ENCODE results near the gene GPNMB.

The GPNMB gene

GRCh38 chr7:23228412-23228811, 18.2 kb upstream of the GPNMB start:
- DNase-seq, result no peak

DNA sequence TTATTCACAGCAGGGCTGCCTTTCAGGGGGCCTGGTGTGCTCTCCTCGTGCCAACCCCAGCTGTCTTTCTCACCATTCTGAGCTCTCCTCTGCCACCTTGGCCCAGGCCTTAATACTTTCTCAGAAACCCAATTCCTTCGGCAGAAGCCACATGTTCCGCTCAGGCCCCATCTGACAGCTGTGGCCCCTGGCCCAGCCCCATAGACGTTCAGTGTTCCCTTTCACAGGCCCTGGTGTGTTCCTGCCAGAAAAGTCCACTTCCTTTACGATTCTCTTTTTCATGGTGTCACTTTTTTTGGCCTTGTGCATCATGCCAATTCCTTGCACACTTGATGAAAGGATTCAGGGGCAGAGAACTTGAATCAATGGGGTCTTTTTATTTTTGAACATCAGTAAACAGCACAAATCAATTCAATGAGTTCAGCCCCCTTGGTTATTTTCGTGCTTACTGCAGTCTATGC, 15.9 kb upstream of the GPNMB start:
- DNase-seq, result peak in 50 of 56 donors; percentile 11 to 77 (median 51)

DNA sequence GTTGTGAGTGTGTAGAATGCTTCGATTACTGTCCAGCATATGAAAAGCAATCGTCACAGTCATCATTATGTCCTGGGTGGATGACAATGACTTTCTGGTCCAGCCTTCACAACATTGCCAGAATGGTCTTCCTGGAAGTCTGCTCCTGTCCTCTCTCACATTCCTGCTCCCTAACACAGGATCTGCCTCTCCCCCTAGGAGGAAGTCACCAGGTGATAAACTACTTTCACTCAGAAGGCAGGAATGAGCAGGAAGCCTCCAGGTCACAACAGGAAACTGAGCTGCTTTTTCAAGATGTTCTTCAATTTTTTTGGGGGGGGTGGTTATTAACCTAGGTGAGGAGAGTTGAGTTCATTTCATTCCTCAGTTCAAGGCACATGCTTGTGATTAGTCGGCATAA, 13.6 kb upstream of the GPNMB start:
- no peak for DNase-seq

- DNase-seq, result no peak
These were observed 11.8 kb upstream of the GPNMB start for GRCh38 chr7:23234569-23235296.

GRCh38 chr7:23235813-23236221, 10.8 kb upstream of the GPNMB start:
- DNase-seq, result no peak

DNA sequence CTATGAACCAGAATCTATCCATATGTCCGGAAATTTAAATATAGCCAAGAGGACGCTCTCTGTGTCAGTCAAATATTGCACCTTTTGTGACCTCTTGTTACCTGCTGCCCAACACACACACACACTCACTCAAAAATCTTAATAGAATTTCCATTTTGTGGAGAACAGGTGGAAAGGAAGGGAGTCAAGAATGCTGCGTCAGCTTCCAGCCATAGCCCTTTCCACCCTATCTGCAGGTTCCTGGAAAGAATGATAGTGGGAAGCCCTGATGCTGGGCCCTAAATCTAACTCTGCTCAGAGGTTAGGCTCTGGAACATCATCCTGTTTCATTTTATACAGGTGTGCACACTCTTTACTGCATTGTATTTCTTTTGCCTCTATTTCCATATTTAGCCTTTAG, 9.6 kb upstream of the GPNMB start:
- DNase-seq, result no peak

GRCh38 chr7:23238983-23239652, 7.5 kb upstream of the GPNMB start:
- no peak for DNase-seq

DNA sequence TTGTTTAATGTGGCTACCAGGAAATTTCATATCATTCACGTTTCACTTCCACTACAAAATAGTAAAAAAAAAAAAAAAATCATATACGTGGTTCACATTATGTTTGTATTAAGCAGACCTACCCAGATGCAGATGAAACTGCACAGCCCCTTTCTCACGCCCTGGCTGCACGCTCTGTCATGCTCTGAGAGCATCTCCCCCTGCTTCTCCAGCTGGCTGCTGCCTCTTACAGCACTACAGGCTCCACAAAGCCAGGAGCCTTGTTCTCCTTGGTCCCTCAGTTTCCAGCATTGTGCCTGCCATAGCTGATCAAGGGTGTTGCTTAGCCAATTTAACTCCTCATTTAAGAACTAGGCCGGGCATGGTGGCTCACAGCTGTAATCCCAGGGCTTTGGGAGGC, 6.9 kb upstream of the GPNMB start:
- DNase-seq, result no peak

DNA sequence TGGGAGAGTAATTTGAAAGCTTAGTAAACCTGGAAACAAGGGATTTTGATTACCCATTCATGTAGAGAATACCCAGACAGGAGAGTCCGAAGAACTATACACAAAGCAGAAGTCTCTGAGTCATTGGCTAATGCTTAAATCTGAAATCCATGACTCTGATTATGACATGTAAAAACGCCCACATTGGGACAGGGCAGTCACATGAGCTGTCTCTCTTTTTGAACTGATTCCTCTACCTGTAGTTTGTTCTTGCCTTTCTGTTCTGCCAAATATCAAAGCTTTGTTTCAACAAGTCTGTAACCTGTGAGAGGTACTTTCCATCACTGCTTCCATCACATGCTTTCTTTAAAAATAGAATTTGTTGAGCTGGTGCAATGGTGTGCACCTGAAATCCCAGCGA, 4.3 kb upstream of the GPNMB start:
- no peak for DNase-seq

DNA sequence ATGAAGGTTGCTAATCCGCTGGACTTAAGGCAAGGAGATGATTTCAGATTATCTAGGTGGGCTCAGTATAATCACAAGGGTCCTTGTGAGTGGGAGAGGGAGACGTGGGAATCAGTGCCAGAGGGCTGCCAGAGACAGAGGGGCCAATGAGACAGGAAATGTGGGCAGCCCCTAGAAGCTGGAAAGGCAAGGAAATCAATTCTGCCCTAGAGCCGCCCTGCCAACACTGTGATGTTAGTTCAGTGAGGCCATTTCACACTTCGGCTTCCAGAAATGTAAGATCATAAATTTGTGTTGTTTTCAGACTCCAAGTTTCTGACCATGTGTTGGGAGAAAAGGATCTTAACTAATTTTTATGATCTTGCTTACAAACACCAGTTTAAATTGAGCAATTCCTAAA, 3.6 kb upstream of the GPNMB start:
- no peak for DNase-seq

DNA sequence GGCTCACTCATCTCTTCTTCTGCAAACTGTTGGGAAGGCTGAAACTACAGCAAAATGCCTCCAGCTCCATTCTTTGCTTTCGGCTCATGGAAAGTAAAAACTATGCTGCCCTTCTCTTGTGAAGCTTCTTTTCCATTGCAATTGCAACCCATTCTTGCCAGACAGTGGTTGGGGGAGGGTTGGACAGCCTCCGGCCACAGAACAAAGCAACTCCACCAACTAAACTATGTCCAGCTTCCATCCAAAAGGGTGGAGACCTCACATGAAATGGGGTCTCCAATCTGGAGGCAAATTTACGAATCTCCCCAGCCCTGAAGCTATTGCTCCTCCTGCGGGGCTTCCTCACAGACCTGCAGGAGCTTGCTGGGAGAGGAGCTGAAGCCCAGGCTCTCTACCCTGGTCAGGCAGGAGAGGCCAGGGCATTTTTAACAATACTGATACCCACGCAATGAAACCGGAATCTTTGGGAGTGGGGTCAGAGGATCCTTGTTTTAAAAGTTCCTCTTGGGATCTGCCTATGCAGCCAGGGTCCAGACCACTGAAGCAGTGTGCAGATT, 549 bp downstream of the GPNMB start:
- no peak for DNase-seq

- peak in 13 of 56 donors; percentile 2 to 40 (median 16) for DNase-seq
These were observed 1.2 kb downstream of the GPNMB start for GRCh38 chr7:23247603-23248335.

- no peak for DNase-seq
These were observed 2.9 kb downstream of the GPNMB start for GRCh38 chr7:23249486-23249885.

GRCh38 chr7:23254051-23254681, 7.6 kb downstream of the GPNMB start:
- DNase-seq, result no peak

- DNase-seq, result no peak
These were observed 10.2 kb downstream of the GPNMB start for GRCh38 chr7:23256731-23257130.

DNA sequence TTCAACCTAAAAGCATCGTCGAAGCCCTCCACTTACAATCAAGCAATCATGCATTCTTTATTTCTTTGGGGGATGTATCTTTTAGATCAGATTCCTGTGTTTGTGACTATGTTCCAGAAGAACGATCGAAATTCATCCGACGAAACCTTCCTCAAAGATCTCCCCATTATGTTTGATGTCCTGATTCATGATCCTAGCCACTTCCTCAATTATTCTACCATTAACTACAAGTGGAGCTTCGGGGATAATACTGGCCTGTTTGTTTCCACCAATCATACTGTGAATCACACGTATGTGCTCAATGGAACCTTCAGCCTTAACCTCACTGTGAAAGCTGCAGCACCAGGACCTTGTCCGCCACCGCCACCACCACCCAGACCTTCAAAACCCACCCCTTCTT, 13.8 kb downstream of the GPNMB start:
- DNase-seq, result no peak

- DNase-seq, result peak in 27 of 56 donors; percentile 2 to 63 (median 20)
These were observed 15.4 kb downstream of the GPNMB start for GRCh38 chr7:23261843-23262452.

- DNase-seq, result no peak
These were observed 18.4 kb downstream of the GPNMB start for GRCh38 chr7:23264916-23265458.

- DNase-seq, result no peak
These were observed 20.3 kb downstream of the GPNMB start for GRCh38 chr7:23266918-23267317.

DNA sequence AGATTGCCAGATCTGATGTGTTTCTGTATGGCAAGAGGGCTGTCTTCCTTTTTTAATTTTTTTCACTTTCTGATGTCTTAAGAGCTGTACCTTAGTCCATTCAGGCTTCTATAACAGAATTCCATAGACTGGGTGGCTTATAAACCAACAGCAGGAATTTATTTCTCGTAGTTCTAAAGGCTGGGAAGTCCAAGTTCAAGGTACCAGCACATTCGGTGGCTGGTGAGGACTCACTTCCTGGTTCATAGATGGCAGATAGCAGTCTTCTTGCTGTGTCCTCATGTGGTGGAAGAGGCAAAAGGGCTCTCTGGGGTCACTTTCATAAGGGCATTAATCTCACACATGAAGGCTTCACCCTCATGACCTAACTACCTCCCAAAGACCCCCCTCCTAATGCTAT, 20.8 kb downstream of the GPNMB start:
- no peak for DNase-seq

DNA sequence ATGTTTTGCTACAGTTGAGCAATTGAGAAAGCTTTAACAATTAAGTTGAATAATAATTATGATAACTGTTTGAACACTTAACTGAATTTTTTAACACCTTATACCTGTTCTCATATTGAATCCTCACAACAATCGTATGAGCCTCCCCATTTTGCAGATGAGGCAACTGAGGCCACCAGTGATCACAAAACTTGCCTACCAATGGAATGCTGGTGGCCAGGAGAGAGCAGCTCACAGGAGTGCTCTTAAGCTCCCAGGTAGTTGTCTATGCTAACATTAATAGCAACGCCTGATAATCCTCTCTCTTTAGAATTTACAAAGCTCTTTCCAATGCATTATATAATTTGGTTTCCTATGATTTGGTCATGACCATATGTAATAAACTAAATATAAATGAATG, 21.6 kb downstream of the GPNMB start:
- no peak for DNase-seq
